WTC11 (cell line): ENCODE measurements around the gene CCDC141. TPM values are rescaled to one million over a fixed set of nuclear protein-coding genes. Genes with fewer than 3 reads are reported as not detected.
"Not testable (repeated sequence)": the region's sequence is repeated elsewhere in the genome, so short reads cannot be mapped to it uniquely, and the experiment has no call there.

Experiments
- ATAC-seq: fragments of 200-7000 bp; cut with Tn5 transposase; 2 replicates; pipeline ENCODE4 v1.10.0; 2021; ENCODE audit warnings: mild to moderate bottlenecking, moderate library complexity
- CTCF ChIA-PET: fragments of 300-600 bp; sonication (Branson Sonifier 250); formaldehyde crosslinking; loops from one replicate; lab custom pipeline; 2021; ENCODE audit warnings: antibody characterized with exemption; lab: Charles Lee
- POLR2A ChIA-PET: fragments of 350-600 bp; sonication (Branson Sonifier 250); formaldehyde crosslinking; loops from one replicate; lab custom pipeline; 2021; ENCODE audit warnings: antibody characterized with exemption; lab: Charles Lee
- DNase-seq: peaks from one replicate; pipeline ENCODE4 v3.0.0; 2021; ENCODE audit warnings: low spot score
- H3K27ac Mint-ChIP-seq: 2 replicates; pipeline ENCODE4 v1.8.0; 2021; ENCODE audit warnings: mixed read lengths
- H3K27me3 Mint-ChIP-seq: 2 replicates; pipeline ENCODE4 v1.8.0; 2021; ENCODE audit warnings: low read depth, mild to moderate bottlenecking, moderate library complexity, mixed read lengths
- H3K36me3 Mint-ChIP-seq: 2 replicates; pipeline ENCODE4 v1.8.0; 2021; ENCODE audit warnings: mixed read lengths
- H3K4me1 Mint-ChIP-seq: 2 replicates; pipeline ENCODE4 v1.8.0; 2022; ENCODE audit warnings: mixed read lengths
- H3K4me3 Mint-ChIP-seq: 2 replicates; pipeline ENCODE4 v1.8.0; 2021; ENCODE audit warnings: mild to moderate bottlenecking, moderate library complexity, mixed read lengths
- H3K9me3 Mint-ChIP-seq: 2 replicates; pipeline ENCODE4 v1.8.0; 2021; ENCODE audit warnings: mixed read lengths
- AR ChIP-seq: fragments of 250-450 bp; sonication (Bioruptor Pico); IDR thresholded peaks from 2 replicates; pipeline ENCODE4 v1.9.0; 2021; ENCODE audit warnings: mild to moderate bottlenecking
- ARID4B ChIP-seq: sonication (generic); formaldehyde crosslinking; IDR thresholded peaks from 2 replicates; pipeline ENCODE4 v1.8.0; 2023; ENCODE audit warnings: missing genetic modification reagents, mild to moderate bottlenecking, borderline replicate concordance
- CREB1 ChIP-seq: sonication (generic); formaldehyde crosslinking; IDR thresholded peaks from 2 replicates; pipeline ENCODE4 v1.8.0; 2023; ENCODE audit warnings: mild to moderate bottlenecking, missing genetic modification reagents
- E2F1 ChIP-seq: sonication (generic); formaldehyde crosslinking; IDR thresholded peaks from 2 replicates; pipeline ENCODE4 v1.8.0; 2022; ENCODE audit warnings: mild to moderate bottlenecking, missing genetic modification reagents
- ELF4 ChIP-seq: sonication (generic); formaldehyde crosslinking; IDR thresholded peaks from 2 replicates; pipeline ENCODE4 v1.8.1; 2022; ENCODE audit warnings: low read depth, mild to moderate bottlenecking, moderate library complexity, missing genetic modification reagents
- ESRRA ChIP-seq: sonication (generic); formaldehyde crosslinking; IDR thresholded peaks from 2 replicates; pipeline ENCODE4 v1.8.1; 2022; ENCODE audit warnings: mild to moderate bottlenecking, missing genetic modification reagents, borderline replicate concordance
- FOXP4 ChIP-seq: sonication (generic); formaldehyde crosslinking; IDR thresholded peaks from 2 replicates; pipeline ENCODE4 v1.8.0; 2022; ENCODE audit warnings: mild to moderate bottlenecking, missing genetic modification reagents
- HMGXB4 ChIP-seq: sonication (generic); formaldehyde crosslinking; IDR thresholded peaks from 2 replicates; pipeline ENCODE4 v1.8.1; 2023; ENCODE audit warnings: mild to moderate bottlenecking, moderate library complexity, missing genetic modification reagents
- KAT7 ChIP-seq: sonication (generic); formaldehyde crosslinking; IDR thresholded peaks from 2 replicates; pipeline ENCODE4 v1.8.1; 2023; ENCODE audit warnings: missing genetic modification reagents, mild to moderate bottlenecking, borderline replicate concordance
- NFE2L1 ChIP-seq: sonication (generic); formaldehyde crosslinking; IDR thresholded peaks from 2 replicates; pipeline ENCODE4 v1.8.1; 2023; ENCODE audit warnings: missing genetic modification reagents
- ZNF219 ChIP-seq: sonication (generic); formaldehyde crosslinking; IDR thresholded peaks from 2 replicates; pipeline ENCODE4 v1.8.0; 2023; ENCODE audit warnings: missing genetic modification reagents, mild to moderate bottlenecking, borderline replicate concordance
- ZNF423 ChIP-seq: fragments of 250-450 bp; sonication (Bioruptor Pico); IDR thresholded peaks from 2 replicates; pipeline ENCODE4 v2.1.2; 2022; ENCODE audit warnings: mild to moderate bottlenecking, moderate library complexity
- ZNF425 ChIP-seq: fragments of 250-450 bp; sonication (Bioruptor Pico); conservative IDR thresholded peaks from 2 replicates; pipeline ENCODE4 v1.9.0; 2021; ENCODE audit warnings: mild to moderate bottlenecking
- ZNF671 ChIP-seq: fragments of 250-450 bp; sonication (Bioruptor Pico); IDR thresholded peaks from 2 replicates; pipeline ENCODE4 v1.8.0; 2021; ENCODE audit warnings: mild to moderate bottlenecking
- total RNA-seq: library from RNA; stranded (reverse); gene quantifications from 3 replicates; pipeline ENCODE4 v1.2.3, GENCODE V29; 2021

The CCDC141 gene
- total RNA-seq, 1 experiment from 2014 or later, result 8.5 TPM

- 0 out of 2 replicates have a peak, but pooled peaks cover 4% of the 10 kb centered on the region for H3K9me3 Mint-ChIP-seq
- POLR2A ChIA-PET, result no interaction called here
- DNase-seq, result no peak
- no peak overlapping the region for H3K4me3 Mint-ChIP-seq
- peak; percentile 19; the same call in 1 of the 2 replicates for ATAC-seq
- H3K27me3 Mint-ChIP-seq, result no peaks in the 10 kb centered on the region
- H3K36me3 Mint-ChIP-seq, result no peaks in the 10 kb centered on the region; the same call in none of the 2 replicates
- no peak for TF ChIP-seq E2F1 (CRISPR knock-in tag)
- TF ChIP-seq ARID4B (CRISPR knock-in tag), result no peak
- TF ChIP-seq ZNF219 (CRISPR knock-in tag), result no peak
- no peak for TF ChIP-seq CREB1 (CRISPR knock-in tag)
- no peak for TF ChIP-seq FOXP4
- TF ChIP-seq ZNF423 (CRISPR knock-in tag), result no peak
- TF ChIP-seq NFE2L1 (CRISPR knock-in tag), result no peak
- TF ChIP-seq HMGXB4 (CRISPR knock-in tag), result no peak
- TF ChIP-seq ZNF425 (CRISPR knock-in tag), result no peak
- TF ChIP-seq ELF4 (CRISPR knock-in tag), result no peak
- no peak for TF ChIP-seq KAT7 (CRISPR knock-in tag)
- TF ChIP-seq AR (CRISPR knock-in tag), result no peak
- TF ChIP-seq ESRRA (CRISPR knock-in tag), result no peak
- no peak for TF ChIP-seq ZNF671
- no peak overlapping the region for H3K27ac Mint-ChIP-seq
- peaks cover 39% of the 10 kb centered on the region for H3K4me1 Mint-ChIP-seq
- CTCF ChIA-PET, result no interaction called here
Observed at GRCh38 chr2:179057737-179058136, 7.8 kb upstream of the CCDC141 start.

- H3K36me3 Mint-ChIP-seq, H3K4me3 Mint-ChIP-seq, POLR2A ChIA-PET, ATAC-seq, DNase-seq, H3K9me3 Mint-ChIP-seq, H3K27ac Mint-ChIP-seq, H3K27me3 Mint-ChIP-seq, CTCF ChIA-PET: not testable (repeated sequence)
- H3K4me1 Mint-ChIP-seq, result peaks cover 28% of the 10 kb centered on the region
Observed at GRCh38 chr2:179053568-179053967, 3.6 kb upstream of the CCDC141 start.
